Ishikawa (cell line): ENCODE results near the gene ZNF771.
A peak's percentile ranks its signal among the peaks of the same experiment; 100 is the strongest.

ENCODE experiments used
- CEBPB ChIP-seq: IDR thresholded peaks from 2 replicates; pipeline ENCODE4 v1.6.1; 2012
- CREB1 ChIP-seq: IDR thresholded peaks from 2 replicates; pipeline ENCODE4 v1.6.1; 2012; ENCODE audit warnings: low read depth
- EP300 ChIP-seq: IDR thresholded peaks from 2 replicates; pipeline ENCODE4 v1.6.1; 2012; ENCODE audit warnings: borderline replicate concordance
- NFIC ChIP-seq: IDR thresholded peaks from 2 replicates; pipeline ENCODE4 v1.6.1; 2012
- RAD21 ChIP-seq: IDR thresholded peaks from 2 replicates; pipeline ENCODE4 v1.6.1; 2012; ENCODE audit warnings: low read depth
- TAF1 ChIP-seq: IDR thresholded peaks from 2 replicates; pipeline ENCODE4 v1.6.1; 2012; ENCODE audit warnings: low read depth, mild to moderate bottlenecking
- TCF12 ChIP-seq: IDR thresholded peaks from 2 replicates; pipeline ENCODE4 v1.6.1; 2012; ENCODE audit warnings: low read depth
- TEAD4 ChIP-seq: IDR thresholded peaks from 2 replicates; pipeline ENCODE4 v1.6.1; 2012
- YY1 ChIP-seq: IDR thresholded peaks from 2 replicates; pipeline ENCODE4 v1.6.1; 2012; ENCODE audit warnings: low read depth
- ZBTB7A ChIP-seq: IDR thresholded peaks from 2 replicates; pipeline ENCODE4 v1.6.1; 2012; ENCODE audit warnings: low read depth
- TF ChIP-seq, protein P1 (sequence below): IDR thresholded peaks from 2 replicates; pipeline ENCODE4 v1.6.1; 2012
- TF ChIP-seq, protein P2 (sequence below): IDR thresholded peaks from 2 replicates; pipeline ENCODE4 v1.6.1; 2012; ENCODE audit warnings: low read depth, mild to moderate bottlenecking
- TF ChIP-seq, protein P3 (sequence below): IDR thresholded peaks from 2 replicates; pipeline ENCODE4 v1.6.1; 2012

DNA sequence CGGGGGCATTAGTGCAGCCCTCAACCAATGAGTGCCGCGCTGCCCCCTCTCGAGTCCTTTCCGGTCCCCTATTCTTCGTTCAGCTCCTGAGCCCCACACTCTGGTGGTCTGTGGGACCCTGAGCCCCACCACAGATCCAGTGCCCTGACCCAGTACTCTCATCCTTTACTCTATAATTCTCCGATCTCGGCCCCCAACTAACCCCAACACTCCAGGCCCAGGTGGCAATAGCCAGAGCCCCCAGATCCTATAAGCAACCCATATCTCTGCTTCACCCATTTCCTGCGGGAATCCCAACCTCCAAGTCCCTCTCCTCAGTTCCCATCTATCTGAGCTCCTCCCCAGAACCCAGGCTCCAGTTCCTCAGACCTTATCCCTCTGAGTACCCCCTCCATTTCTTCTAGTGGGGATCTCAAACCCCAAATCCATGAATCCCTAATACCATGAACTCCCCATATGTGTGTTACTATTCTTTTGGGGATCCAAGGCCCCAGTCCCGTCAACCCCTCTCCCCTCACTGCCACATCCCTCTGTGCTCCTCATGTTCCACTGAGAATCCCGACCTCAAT is 36.1 kb upstream of the ZNF771 start:
- TF ChIP-seq YY1: no peak
- TF ChIP-seq, protein P1, sequence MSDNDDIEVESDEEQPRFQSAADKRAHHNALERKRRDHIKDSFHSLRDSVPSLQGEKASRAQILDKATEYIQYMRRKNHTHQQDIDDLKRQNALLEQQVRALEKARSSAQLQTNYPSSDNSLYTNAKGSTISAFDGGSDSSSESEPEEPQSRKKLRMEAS: no peak
- TF ChIP-seq RAD21: no peak
- no peak for TF ChIP-seq CEBPB
- no peak for TF ChIP-seq NFIC
- TF ChIP-seq CREB1: no peak
- TF ChIP-seq EP300: no peak
- TF ChIP-seq, protein P2, sequence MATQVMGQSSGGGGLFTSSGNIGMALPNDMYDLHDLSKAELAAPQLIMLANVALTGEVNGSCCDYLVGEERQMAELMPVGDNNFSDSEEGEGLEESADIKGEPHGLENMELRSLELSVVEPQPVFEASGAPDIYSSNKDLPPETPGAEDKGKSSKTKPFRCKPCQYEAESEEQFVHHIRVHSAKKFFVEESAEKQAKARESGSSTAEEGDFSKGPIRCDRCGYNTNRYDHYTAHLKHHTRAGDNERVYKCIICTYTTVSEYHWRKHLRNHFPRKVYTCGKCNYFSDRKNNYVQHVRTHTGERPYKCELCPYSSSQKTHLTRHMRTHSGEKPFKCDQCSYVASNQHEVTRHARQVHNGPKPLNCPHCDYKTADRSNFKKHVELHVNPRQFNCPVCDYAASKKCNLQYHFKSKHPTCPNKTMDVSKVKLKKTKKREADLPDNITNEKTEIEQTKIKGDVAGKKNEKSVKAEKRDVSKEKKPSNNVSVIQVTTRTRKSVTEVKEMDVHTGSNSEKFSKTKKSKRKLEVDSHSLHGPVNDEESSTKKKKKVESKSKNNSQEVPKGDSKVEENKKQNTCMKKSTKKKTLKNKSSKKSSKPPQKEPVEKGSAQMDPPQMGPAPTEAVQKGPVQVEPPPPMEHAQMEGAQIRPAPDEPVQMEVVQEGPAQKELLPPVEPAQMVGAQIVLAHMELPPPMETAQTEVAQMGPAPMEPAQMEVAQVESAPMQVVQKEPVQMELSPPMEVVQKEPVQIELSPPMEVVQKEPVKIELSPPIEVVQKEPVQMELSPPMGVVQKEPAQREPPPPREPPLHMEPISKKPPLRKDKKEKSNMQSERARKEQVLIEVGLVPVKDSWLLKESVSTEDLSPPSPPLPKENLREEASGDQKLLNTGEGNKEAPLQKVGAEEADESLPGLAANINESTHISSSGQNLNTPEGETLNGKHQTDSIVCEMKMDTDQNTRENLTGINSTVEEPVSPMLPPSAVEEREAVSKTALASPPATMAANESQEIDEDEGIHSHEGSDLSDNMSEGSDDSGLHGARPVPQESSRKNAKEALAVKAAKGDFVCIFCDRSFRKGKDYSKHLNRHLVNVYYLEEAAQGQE: no peak
- TF ChIP-seq, protein P3, sequence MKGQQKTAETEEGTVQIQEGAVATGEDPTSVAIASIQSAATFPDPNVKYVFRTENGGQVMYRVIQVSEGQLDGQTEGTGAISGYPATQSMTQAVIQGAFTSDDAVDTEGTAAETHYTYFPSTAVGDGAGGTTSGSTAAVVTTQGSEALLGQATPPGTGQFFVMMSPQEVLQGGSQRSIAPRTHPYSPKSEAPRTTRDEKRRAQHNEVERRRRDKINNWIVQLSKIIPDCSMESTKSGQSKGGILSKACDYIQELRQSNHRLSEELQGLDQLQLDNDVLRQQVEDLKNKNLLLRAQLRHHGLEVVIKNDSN: no peak
- no peak for TF ChIP-seq TAF1
- TF ChIP-seq TCF12: no peak
- no peak for TF ChIP-seq TEAD4
- TF ChIP-seq ZBTB7A: 0 out of 2 replicates have a peak, but pooled peaks have one; percentile 64
